Measurements from ENCODE around the gene INHA.

INHA gene

GRCh38 chr2:219542931-219543595 lies 29.0 kb upstream of the INHA start:
- peaks cover 27% of the 10 kb centered on the region for H4K20me1 ChIP-seq (ENCODE audit: insufficient read depth, low read length)
- no peaks in the 10 kb centered on the region for H3K79me2 ChIP-seq (ENCODE audit: insufficient read depth, low read length)
- H3K9me3 ChIP-seq (ENCODE audit: insufficient read depth, low read length, severe bottlenecking): no peaks in the 10 kb centered on the region
- peak overlapping the region; percentile 84 for H3K4me3 ChIP-seq (ENCODE audit: low read depth in 1 of 2, low read length in 2 of 2)
- H3K9ac ChIP-seq (ENCODE audit: low read depth, low read length): peak overlapping the region; percentile 71
- H3K4me2 ChIP-seq (ENCODE audit: insufficient read depth, low read length): peak overlapping the region; percentile 88
- TF ChIP-seq EZH2 (IDR thresholded peaks at IDR 0.05; ENCODE audit: borderline replicate concordance, low read depth, low read length, severe bottlenecking) (no peak), CTCF (IDR thresholded peaks at IDR 0.05; ENCODE audit: borderline replicate concordance, extremely low read depth, low read length, poor library complexity, severe bottlenecking) (no peak)
- H3K27ac ChIP-seq (ENCODE audit: low read length): no peak overlapping the region; the same call in none of the 2 replicates
- H3K4me1 ChIP-seq (ENCODE audit: insufficient read depth, low read length): peaks cover 33% of the 10 kb centered on the region
- H3K27me3 ChIP-seq (ENCODE audit: insufficient read depth, low read length, poor library complexity): no peaks in the 10 kb centered on the region
- peak overlapping the region; percentile 84 for H2AFZ ChIP-seq (ENCODE audit: low read depth, low read length)
- DNase-seq (no peak), ATAC-seq (ENCODE audit: insufficient read depth, low read depth) (peak; percentile 48)
- peaks cover 21% of the 10 kb centered on the region for H3K36me3 ChIP-seq (ENCODE audit: insufficient read depth, low read length)

- DNase-seq (peak; percentile 98), ATAC-seq (ENCODE audit: insufficient read depth, low read depth) (peak; percentile 83)
- peak within 1 kb of the TSS; percentile 71 for H3K9ac ChIP-seq (ENCODE audit: low read depth, low read length)
- peak within 1 kb of the TSS; percentile 84 for H2AFZ ChIP-seq (ENCODE audit: low read depth, low read length)
- H3K9me3 ChIP-seq (ENCODE audit: insufficient read depth, low read length, severe bottlenecking): no peaks in the 10 kb centered on the region
- peaks cover 33% of the 10 kb centered on the region for H3K4me1 ChIP-seq (ENCODE audit: insufficient read depth, low read length)
- H3K27ac ChIP-seq (ENCODE audit: low read length): no peak within 1 kb of the TSS; the same call in none of the 2 replicates
- no peaks in the 10 kb centered on the region for H3K79me2 ChIP-seq (ENCODE audit: insufficient read depth, low read length)
- no peak for TF ChIP-seq EZH2 (IDR thresholded peaks at IDR 0.05; ENCODE audit: borderline replicate concordance, low read depth, low read length, severe bottlenecking)
- peaks cover 21% of the 10 kb centered on the region for H3K36me3 ChIP-seq (ENCODE audit: insufficient read depth, low read length)
- H3K27me3 ChIP-seq (ENCODE audit: insufficient read depth, low read length, poor library complexity): no peaks in the 10 kb centered on the region
- H4K20me1 ChIP-seq (ENCODE audit: insufficient read depth, low read length): peaks cover 27% of the 10 kb centered on the region
- H3K4me2 ChIP-seq (ENCODE audit: insufficient read depth, low read length): peak within 1 kb of the TSS; percentile 88
- H3K4me3 ChIP-seq (ENCODE audit: low read depth in 1 of 2, low read length in 2 of 2): peak within 1 kb of the TSS; percentile 84
Observed at GRCh38 chr2:219543596-219544358, 28.3 kb upstream of the INHA start, which contains the start of the genes CHPF and TMEM198. TSS of gene CHPF (minus strand) at chr2:219543809. CDS start at chr2:219543538, 271 bp downstream. TSS of gene TMEM198 (plus strand) at chr2:219544028. CDS start at chr2:219544728, 700 bp downstream.

GRCh38 chr2:219544567-219544966 lies 27.5 kb upstream of the INHA start:
- Histone ChIP-seq H3K9ac (ENCODE audit: low read depth, low read length) (peak overlapping the region; percentile 48), H3K9me3 (ENCODE audit: insufficient read depth, low read length, severe bottlenecking) (no peaks in the 10 kb centered on the region), H3K27ac (ENCODE audit: low read length) (no peak overlapping the region), H2AFZ (ENCODE audit: low read depth, low read length) (no peak overlapping the region), H3K36me3 (ENCODE audit: insufficient read depth, low read length) (peaks cover 19% of the 10 kb centered on the region), H3K79me2 (ENCODE audit: insufficient read depth, low read length) (no peaks in the 10 kb centered on the region), H3K4me1 (ENCODE audit: insufficient read depth, low read length) (peaks cover 33% of the 10 kb centered on the region), H3K27me3 (ENCODE audit: insufficient read depth, low read length, poor library complexity) (no peaks in the 10 kb centered on the region), H4K20me1 (ENCODE audit: insufficient read depth, low read length) (peaks cover 23% of the 10 kb centered on the region), H3K4me2 (ENCODE audit: insufficient read depth, low read length) (peak overlapping the region; percentile 88), H3K4me3 (ENCODE audit: low read depth in 1 of 2, low read length in 2 of 2) (peak overlapping the region; percentile 84; a peak in 3 of 4 replicates)
- no peak for DNase-seq
- no peak for TF ChIP-seq CTCF (IDR thresholded peaks at IDR 0.05; ENCODE audit: borderline replicate concordance, extremely low read depth, low read length, poor library complexity, severe bottlenecking)
- no peak for TF ChIP-seq EZH2 (IDR thresholded peaks at IDR 0.05; ENCODE audit: borderline replicate concordance, low read depth, low read length, severe bottlenecking)
- no peak for ATAC-seq (ENCODE audit: insufficient read depth, low read depth)

Measured in DND-41 (cell line).